Stimulated activated CD4-positive, alpha-beta T cell treated with anti-CD3 and anti-CD28 coated beads, Interleukin-2, amount 100 ng/mL, for 48 hours (primary cell): ENCODE measurements around the gene FLYWCH2.
"Not testable (repeated sequence)": the region's sequence is repeated elsewhere in the genome, so short reads cannot be mapped to it uniquely, and the experiment has no call there.

Source experiments
- DNase-seq, 2 donors: peaks; one replicate each; pipeline ENCODE4 v3.0.0-alpha.2; 2020

Gene FLYWCH2

GRCh38 chr16:2915196-2915929 lies 32.3 kb downstream of the FLYWCH2 start:
- no peak for DNase-seq

GRCh38 chr16:2919511-2920255 lies 36.7 kb downstream of the FLYWCH2 start:
- peak; percentile 57 to 61 for DNase-seq

- no peak for DNase-seq
These were observed 40.5 kb downstream of the FLYWCH2 start for GRCh38 chr16:2923481-2923880.

GRCh38 chr16:2924901-2925755 lies 42.1 kb downstream of the FLYWCH2 start:
- no peak for DNase-seq

- no peak for DNase-seq
These were observed 43.1 kb downstream of the FLYWCH2 start for GRCh38 chr16:2925951-2926649.

- no peak for DNase-seq
These were observed 43.6 kb downstream of the FLYWCH2 start for GRCh38 chr16:2926650-2926999.

GRCh38 chr16:2927010-2927646 lies 44.1 kb downstream of the FLYWCH2 start:
- DNase-seq: peak; percentile 90 to 92

- not testable (repeated sequence) for DNase-seq
These were observed 45.1 kb downstream of the FLYWCH2 start for GRCh38 chr16:2928151-2928550.

- no peak for DNase-seq
These were observed 45.8 kb downstream of the FLYWCH2 start for GRCh38 chr16:2928796-2929195.

GRCh38 chr16:2929693-2930092 lies 46.7 kb downstream of the FLYWCH2 start:
- DNase-seq: no peak

GRCh38 chr16:2930236-2930635 lies 47.2 kb downstream of the FLYWCH2 start:
- DNase-seq: no peak

- not testable (repeated sequence) for DNase-seq
These were observed 48.4 kb downstream of the FLYWCH2 start for GRCh38 chr16:2931231-2931914.

GRCh38 chr16:2933136-2933535 lies 50.1 kb downstream of the FLYWCH2 start:
- no peak for DNase-seq

- no peak for DNase-seq
These were observed 50.7 kb downstream of the FLYWCH2 start for GRCh38 chr16:2933701-2934100.

- no peak for DNase-seq
These were observed 51.4 kb downstream of the FLYWCH2 start for GRCh38 chr16:2934450-2934849.

GRCh38 chr16:2936436-2937011 lies 53.5 kb downstream of the FLYWCH2 start:
- DNase-seq: no peak

GRCh38 chr16:2937170-2937569 lies 54.2 kb downstream of the FLYWCH2 start:
- DNase-seq: no peak

- DNase-seq: no peak
These were observed 55.2 kb downstream of the FLYWCH2 start for GRCh38 chr16:2938206-2938605.

- no peak for DNase-seq
These were observed 57.0 kb downstream of the FLYWCH2 start for GRCh38 chr16:2939968-2940367.

GRCh38 chr16:2942045-2942444 lies 59.0 kb downstream of the FLYWCH2 start:
- DNase-seq: no peak

GRCh38 chr16:2943716-2944115 lies 60.7 kb downstream of the FLYWCH2 start:
- DNase-seq: not testable (repeated sequence)
